Measurements from ENCODE around the gene GPANK1.

DNA sequence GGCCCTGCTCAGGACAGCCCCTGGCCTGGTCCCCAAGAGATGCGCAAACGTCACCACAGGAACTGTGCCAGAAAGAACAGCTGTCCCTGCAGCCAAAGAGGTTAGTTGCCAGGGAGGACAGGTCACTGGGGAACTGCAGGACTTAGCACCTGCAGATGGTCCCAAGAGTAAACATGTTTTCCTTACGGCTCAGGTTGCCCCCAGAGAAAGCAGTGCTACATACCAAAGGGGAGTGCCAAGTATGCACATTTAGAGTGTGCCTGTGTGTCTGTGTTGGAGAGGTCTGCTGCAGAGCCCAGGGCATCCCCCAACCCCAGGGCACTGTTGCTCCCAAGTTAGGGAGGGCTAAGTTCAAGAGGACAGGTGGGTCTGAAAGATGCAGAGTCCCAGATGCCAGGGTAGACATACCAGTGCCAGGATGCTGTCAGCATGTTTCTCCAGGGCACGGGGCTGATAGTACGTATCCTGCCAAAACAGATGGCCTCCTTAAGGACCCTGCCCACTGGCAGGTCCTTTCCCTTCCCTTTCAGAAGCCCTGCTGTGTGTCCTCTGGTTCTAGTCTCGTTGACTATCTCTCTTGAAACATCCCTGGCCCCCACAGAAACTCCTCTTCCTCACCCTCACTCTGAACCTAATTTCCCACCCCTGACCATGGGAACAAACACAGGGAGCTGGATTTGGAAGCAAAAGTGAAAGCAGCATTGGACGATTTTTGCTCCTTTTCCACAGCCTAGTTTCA lies 37.0 kb upstream of the GPANK1 start:
- TF ChIP-seq, protein P1, sequence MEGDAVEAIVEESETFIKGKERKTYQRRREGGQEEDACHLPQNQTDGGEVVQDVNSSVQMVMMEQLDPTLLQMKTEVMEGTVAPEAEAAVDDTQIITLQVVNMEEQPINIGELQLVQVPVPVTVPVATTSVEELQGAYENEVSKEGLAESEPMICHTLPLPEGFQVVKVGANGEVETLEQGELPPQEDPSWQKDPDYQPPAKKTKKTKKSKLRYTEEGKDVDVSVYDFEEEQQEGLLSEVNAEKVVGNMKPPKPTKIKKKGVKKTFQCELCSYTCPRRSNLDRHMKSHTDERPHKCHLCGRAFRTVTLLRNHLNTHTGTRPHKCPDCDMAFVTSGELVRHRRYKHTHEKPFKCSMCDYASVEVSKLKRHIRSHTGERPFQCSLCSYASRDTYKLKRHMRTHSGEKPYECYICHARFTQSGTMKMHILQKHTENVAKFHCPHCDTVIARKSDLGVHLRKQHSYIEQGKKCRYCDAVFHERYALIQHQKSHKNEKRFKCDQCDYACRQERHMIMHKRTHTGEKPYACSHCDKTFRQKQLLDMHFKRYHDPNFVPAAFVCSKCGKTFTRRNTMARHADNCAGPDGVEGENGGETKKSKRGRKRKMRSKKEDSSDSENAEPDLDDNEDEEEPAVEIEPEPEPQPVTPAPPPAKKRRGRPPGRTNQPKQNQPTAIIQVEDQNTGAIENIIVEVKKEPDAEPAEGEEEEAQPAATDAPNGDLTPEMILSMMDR (IDR thresholded peaks at IDR 0.05) = no peak
- no peak for TF ChIP-seq POLR2A (IDR thresholded peaks at IDR 0.05)
